Measurements from ENCODE around the gene TIPIN.
A peak's percentile ranks its signal among the peaks of the same experiment; 100 is the strongest.

TIPIN gene

DNA sequence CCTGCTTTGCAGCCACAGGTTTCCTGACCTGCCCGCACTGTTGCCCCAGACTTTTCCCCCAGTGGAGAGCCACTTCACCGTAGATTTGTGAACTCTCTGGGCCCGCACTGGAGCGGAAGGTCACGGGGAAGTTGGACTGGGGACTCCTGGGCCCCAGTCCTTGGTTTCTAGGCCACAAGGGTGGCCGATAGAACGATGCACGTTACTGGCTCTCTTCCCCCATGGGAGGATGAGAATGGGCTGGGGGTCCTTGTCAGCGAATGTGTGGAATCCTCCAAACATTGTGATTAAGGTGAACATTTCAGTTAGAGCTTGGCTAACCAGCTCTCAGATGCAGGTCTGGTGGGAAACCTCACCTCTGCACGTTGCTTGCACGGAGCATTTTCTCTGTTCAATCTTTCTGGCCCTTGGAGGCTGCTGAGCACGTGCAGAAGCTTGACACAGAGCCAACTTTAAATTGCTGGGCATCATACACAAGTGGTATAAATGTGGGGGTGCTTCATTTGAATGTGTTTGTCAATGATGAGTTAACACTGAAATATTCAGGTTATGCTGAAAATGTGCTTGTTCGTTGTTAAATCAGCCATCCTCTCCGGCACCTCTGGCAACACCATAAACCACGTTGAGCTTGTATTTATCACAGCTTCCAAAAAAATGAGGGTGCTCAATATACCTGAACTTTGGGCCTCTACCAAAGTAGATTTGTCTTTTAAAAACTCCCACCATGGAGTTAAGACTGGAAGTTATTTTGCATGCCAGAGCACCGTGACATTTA, 62.1 kb downstream of the TIPIN start:
- TF ChIP-seq, protein P1, sequence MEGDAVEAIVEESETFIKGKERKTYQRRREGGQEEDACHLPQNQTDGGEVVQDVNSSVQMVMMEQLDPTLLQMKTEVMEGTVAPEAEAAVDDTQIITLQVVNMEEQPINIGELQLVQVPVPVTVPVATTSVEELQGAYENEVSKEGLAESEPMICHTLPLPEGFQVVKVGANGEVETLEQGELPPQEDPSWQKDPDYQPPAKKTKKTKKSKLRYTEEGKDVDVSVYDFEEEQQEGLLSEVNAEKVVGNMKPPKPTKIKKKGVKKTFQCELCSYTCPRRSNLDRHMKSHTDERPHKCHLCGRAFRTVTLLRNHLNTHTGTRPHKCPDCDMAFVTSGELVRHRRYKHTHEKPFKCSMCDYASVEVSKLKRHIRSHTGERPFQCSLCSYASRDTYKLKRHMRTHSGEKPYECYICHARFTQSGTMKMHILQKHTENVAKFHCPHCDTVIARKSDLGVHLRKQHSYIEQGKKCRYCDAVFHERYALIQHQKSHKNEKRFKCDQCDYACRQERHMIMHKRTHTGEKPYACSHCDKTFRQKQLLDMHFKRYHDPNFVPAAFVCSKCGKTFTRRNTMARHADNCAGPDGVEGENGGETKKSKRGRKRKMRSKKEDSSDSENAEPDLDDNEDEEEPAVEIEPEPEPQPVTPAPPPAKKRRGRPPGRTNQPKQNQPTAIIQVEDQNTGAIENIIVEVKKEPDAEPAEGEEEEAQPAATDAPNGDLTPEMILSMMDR (IDR thresholded peaks at IDR 0.05; ENCODE audit: extremely low read depth, missing control alignments), result no peak
- DNase-seq (ENCODE audit: low spot score), result no peak

DNA sequence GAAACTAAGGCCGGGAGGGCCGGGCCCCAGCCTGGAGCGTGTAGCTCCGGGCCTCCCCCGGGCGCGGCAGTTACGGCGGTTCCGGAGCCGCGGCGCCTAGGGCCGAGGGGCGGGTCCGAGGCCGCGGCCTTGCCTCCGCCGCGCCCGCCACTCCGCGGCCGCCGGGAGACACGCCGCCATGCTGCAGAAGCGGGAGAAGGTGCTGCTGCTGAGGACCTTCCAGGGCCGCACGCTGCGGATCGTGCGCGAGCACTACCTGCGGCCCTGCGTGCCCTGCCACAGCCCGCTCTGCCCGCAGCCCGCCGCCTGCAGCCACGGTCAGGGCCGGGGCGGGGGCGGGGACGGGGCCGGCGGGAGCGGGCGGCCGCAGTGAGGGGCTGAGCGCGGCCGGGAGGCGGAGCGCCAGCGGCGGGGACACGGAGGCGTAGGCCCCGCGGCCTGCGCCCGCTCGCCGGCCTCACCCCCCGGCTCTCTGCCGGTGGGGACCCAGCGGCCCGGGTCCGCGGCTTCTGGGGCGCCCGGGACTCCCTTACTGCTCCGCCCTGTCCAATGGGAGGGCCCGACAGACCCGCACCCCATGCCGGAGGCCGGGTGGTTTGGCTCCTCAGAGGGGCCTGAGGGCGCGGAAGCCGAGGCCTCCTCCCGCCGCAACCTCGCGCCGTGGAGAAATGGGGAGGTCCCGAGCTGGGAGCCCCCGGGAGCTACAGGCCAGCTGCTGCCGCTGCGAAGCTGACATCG, 62.9 kb downstream of the TIPIN start, which contains the start of gene DIS3L:
TSS of gene DIS3L (plus strand) at position 150 of the 738 bp plus-strand sequence. CDS start at position 179, 29 bp downstream.
- TF ChIP-seq, protein P1 (IDR thresholded peaks at IDR 0.05; ENCODE audit: extremely low read depth, missing control alignments), result no peak
- peak; percentile 91 for DNase-seq (ENCODE audit: low spot score)

DNA sequence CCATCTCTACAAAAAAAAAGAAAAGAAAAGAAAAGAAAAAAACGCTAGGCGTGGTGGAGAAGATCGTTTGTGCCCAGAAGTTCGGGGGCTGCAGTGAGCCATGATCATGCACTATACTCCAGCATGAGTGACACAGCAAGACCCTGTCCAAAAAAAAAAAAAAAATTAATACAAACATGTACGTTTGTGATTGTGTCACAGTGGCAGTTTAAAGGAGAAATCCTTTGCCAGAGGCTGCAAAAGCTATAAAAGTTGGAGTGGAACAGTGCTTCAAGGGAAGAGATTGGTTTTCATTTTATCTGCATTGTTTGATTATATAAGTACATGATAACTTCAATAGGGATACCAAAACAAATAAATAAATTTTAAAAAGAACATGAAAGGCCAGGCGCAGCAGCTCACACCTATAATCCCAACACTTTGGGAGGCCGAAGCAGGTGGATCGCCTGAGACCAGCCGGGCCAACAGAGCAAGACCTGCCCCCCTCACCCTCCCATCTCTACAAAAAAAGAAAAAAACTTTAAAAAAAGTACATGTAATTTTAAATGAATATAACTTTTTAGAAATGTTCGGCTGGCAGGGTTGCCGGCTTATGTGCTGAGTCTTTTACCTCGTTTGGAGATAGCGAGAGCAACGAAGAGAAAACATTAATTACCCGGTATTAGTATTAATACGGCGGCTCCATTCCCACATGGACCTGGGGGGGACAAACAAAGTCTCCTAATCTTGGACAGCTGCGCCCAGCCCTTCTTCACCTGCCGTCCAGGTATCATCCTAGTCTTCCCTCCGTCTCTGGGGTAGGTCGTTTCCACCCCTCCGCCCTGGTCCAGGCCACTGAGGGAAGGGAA, 63.7 kb downstream of the TIPIN start:
- no peak for DNase-seq (ENCODE audit: low spot score)
- TF ChIP-seq, protein P1 (IDR thresholded peaks at IDR 0.05; ENCODE audit: extremely low read depth, missing control alignments), result no peak

DNA sequence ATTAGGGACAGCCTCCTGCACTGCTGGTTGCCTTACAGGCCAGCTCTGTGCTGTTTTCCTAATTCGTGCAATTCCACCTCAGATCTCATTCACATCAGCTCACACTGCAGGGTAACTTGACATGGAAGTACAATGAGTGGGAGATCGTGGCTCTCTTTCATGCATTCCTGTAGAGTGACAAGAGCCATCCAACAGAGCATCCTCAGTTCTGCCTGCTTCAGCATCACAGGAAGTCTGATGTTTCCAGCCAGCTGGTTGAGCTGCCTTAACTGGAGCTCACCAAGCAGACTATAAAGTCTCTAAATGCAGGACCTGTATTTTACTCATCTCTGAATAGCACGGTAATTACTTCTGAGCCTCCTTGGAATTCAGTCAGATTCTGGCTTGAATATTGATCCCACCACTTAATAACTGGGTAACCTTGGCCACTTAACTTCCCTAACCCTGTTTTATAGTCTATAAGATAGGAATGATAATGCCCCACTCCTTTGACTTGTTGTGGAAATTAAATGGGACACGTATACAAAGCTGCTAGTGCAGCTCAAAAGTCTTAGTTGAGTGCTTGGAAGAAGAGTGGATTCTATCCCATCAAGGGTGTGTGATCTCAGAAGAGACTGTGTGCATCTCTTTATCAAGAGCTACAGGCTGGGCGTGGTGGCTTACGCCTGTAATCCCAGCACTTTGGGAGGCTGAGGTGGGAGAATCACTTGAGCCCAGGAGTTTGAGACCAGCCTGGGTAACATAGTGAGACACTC, 64.5 kb downstream of the TIPIN start:
- no peak for DNase-seq (ENCODE audit: low spot score)
- TF ChIP-seq, protein P1 (IDR thresholded peaks at IDR 0.05; ENCODE audit: extremely low read depth, missing control alignments), result no peak

DNA sequence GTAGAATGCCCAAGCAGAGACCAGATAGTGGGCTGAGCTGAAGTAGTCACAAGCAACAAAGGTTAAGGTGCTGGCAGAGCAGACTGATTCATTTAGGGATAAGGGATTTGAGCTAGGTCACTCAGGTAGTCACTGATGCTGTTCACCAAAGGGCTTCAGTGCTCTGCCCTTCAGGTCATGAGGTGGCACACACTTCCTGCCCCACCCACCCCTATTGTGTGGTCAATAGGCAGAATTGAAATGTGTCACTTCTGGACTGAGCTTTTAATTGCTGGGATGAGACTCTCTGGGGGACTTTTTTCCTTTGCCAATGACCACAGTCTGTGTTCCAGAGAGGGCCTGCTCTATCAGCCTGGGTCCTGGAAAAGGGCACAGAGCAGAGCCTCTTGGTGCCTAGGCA, 66.0 kb downstream of the TIPIN start:
- TF ChIP-seq, protein P1 (IDR thresholded peaks at IDR 0.05; ENCODE audit: extremely low read depth, missing control alignments), result no peak
- no peak for DNase-seq (ENCODE audit: low spot score)

DNA sequence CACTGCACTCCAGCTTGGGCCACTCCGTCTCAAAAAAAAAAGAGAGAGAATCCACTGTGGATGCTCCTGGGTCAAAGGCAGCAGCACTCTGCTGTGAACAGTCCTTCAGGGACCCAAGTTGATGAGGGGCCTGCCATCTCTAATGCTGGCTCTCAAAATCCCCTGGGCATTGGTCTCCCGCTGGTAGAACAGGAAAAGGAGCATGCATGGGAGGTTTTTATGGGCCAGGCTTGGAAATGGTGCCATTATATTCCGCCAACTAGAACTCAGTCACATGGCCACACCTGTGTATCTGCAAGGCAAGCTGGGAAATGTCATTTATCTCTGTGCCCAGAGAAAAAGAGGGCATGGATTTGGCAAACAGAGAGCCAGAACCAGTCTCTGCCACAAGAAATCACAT, 66.5 kb downstream of the TIPIN start:
- no peak for DNase-seq (ENCODE audit: low spot score)
- TF ChIP-seq, protein P1 (IDR thresholded peaks at IDR 0.05; ENCODE audit: extremely low read depth, missing control alignments), result no peak
